ENCODE measurements around the gene SIRT2.

DNA sequence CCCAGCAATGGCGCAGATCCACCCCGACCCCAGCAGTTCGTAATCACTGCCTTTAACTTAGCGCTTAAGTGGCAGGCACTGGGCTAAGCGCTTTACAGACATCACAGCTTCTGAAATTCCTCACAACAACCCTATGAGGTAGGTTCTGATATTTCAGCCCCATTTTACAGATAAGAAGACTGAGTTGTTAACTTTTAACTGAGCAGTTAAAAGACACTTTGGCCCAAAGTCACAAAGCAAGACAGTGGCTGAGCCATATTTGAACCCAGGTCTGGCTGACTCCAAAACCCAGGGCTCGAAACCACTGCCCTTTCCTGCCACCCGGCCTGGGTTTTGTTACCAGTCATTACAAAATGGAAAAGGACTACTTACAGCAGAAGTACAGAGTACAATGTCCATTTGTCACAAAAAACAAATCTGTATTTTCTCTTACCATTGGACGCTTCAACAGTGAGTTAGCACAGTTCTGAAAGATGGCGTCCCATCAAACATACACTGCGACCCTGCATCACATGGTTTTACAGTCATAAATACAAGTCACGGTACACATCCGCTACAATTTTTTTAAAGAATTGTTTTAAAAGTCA, 58.1 kb downstream of the SIRT2 start:
- TF ChIP-seq, protein P1, sequence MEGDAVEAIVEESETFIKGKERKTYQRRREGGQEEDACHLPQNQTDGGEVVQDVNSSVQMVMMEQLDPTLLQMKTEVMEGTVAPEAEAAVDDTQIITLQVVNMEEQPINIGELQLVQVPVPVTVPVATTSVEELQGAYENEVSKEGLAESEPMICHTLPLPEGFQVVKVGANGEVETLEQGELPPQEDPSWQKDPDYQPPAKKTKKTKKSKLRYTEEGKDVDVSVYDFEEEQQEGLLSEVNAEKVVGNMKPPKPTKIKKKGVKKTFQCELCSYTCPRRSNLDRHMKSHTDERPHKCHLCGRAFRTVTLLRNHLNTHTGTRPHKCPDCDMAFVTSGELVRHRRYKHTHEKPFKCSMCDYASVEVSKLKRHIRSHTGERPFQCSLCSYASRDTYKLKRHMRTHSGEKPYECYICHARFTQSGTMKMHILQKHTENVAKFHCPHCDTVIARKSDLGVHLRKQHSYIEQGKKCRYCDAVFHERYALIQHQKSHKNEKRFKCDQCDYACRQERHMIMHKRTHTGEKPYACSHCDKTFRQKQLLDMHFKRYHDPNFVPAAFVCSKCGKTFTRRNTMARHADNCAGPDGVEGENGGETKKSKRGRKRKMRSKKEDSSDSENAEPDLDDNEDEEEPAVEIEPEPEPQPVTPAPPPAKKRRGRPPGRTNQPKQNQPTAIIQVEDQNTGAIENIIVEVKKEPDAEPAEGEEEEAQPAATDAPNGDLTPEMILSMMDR (IDR thresholded peaks at IDR 0.05) = no peak
- TF ChIP-seq POLR2A (IDR thresholded peaks at IDR 0.05) = no peak

All from body of pancreas (tissue), 4 donors.